Right lobe of liver (tissue), 4 donors: ENCODE results near the gene KIFC3.

ENCODE experiments used
- CTCF ChIP-seq, 4 donors: fragments of 200-600 bp in 3 of 4; fragments of 450-650 bp in 1 of 4; IDR thresholded peaks; one replicate each; pipeline versions ENCODE4 v1.5.1 to v1.8.0; 2016 to 2022; ENCODE audit warnings: antibody characterized with exemption in 4 of 4, mild to moderate bottlenecking in 2 of 4
- POLR2A ChIP-seq: fragments of 450-650 bp; IDR thresholded peaks from one replicate; pipeline ENCODE4 v1.6.1; 2017; ENCODE audit warnings: antibody characterized with exemption, mild to moderate bottlenecking
- donor health status: DM: no; HTN: no; CAD: no.
- donor health status: DM: no; HTN: no; CAD: no.
- donor health status: DM: no; HTN: yes; CAD: no.

GRCh38 chr16:57781349-57781740 is 20.9 kb downstream of the KIFC3 start:
- TF ChIP-seq POLR2A = no peak
- no peak for TF ChIP-seq CTCF (IDR thresholded peaks at IDR 0.05)
